SK-N-SH (cell line): ENCODE measurements around the gene SH2D3A. TPM values are rescaled to one million over a fixed set of nuclear protein-coding genes. Genes with fewer than 3 reads are reported as not detected.

ENCODE experiments used
- CTCF ChIA-PET: fragments of 300-600, 350-600 bp; formaldehyde crosslinking; extraction: SDS; loops from one replicate; lab custom pipeline; 2021; lab: Yijun Ruan, JAX
- POLR2A ChIA-PET: fragments of 350-600 bp; sonication (Branson Sonifier 250); formaldehyde crosslinking; extraction: SDS; loops from one replicate; lab custom pipeline; 2020; ENCODE audit warnings: antibody characterized with exemption, inconsistent platforms; lab: Yijun Ruan, JAX
- DNase-seq: peaks from one replicate; pipeline ENCODE4 v3.0.0; 2012
- H2AFZ ChIP-seq: fragments of 200-600 bp; sonication (generic); 2 replicates; pipeline ENCODE4 v1.8.1; 2016; ENCODE audit warnings: antibody characterized with exemption, mild to moderate bottlenecking, low read depth
- H3F3A ChIP-seq: fragments of 200-600 bp; sonication (generic); replicated peaks from 2 replicates; pipeline ENCODE3; 2016; ENCODE audit warnings: antibody characterized with exemption, mild to moderate bottlenecking; ENCODE audit not compliant: insufficient read depth
- H3K27ac ChIP-seq, 2 experiments: fragments of 200-500 bp in 1 of 2; fragments of 200-600 bp in 1 of 2; sonication (Bioruptor generic) in 1 of 2; sonication (generic), shearing (Covaris generic) in 1 of 2; 2 replicates each; pipeline versions ENCODE4 v1.5.1 to v1.6.1; 2014 to 2016; ENCODE audit warnings: low read depth in 2 of 2, inconsistent platforms in 1 of 2, low read length in 1 of 2, mild to moderate bottlenecking in 1 of 2, mixed read lengths in 1 of 2
- H3K27me3 ChIP-seq: fragments of 200-600 bp; sonication (generic), shearing (Covaris generic); 2 replicates; pipeline ENCODE4 v1.6.1; 2016; ENCODE audit warnings: mixed run types; ENCODE audit not compliant: insufficient read depth
- H3K36me3 ChIP-seq, 2 experiments: fragments of 200-500 bp in 1 of 2; fragments of 200-600 bp in 1 of 2; sonication (Bioruptor generic) in 1 of 2; sonication (generic) in 1 of 2; replicated peaks in 1 of 2; 2 replicates each; pipeline versions ENCODE3 to v1.5.1; 2014 to 2016; ENCODE audit warnings: low read length in 1 of 2, mild to moderate bottlenecking in 1 of 2; ENCODE audit not compliant: insufficient read depth in 2 of 2, control insufficient read depth in 1 of 2
- H3K4me1 ChIP-seq, 2 experiments: fragments of 200-500 bp in 1 of 2; fragments of 200-600 bp in 1 of 2; sonication (Bioruptor generic) in 1 of 2; sonication (generic), shearing (Covaris generic) in 1 of 2; 2 replicates each; pipeline versions ENCODE4 v1.5.1 to v1.6.1; 2014 to 2016; ENCODE audit warnings: low read depth in 1 of 2, low read length in 1 of 2, mixed run types in 1 of 2; ENCODE audit not compliant: insufficient read depth in 2 of 2, control insufficient read depth in 1 of 2
- H3K4me2 ChIP-seq: fragments of 200-600 bp; sonication (generic), shearing (Covaris generic); 2 replicates; pipeline ENCODE4 v1.6.1; 2017; ENCODE audit warnings: mixed run types
- H3K4me3 ChIP-seq, 2 experiments: fragments of 200-500 bp in 1 of 2; fragments of 200-600 bp in 1 of 2; sonication (Bioruptor generic) in 1 of 2; sonication (generic), shearing (Covaris generic) in 1 of 2; 2 replicates each; pipeline versions ENCODE4 v1.5.1 to v1.8.1; 2014 to 2016; ENCODE audit warnings: low read depth in 2 of 2, inconsistent platforms in 1 of 2, low read length in 1 of 2, mild to moderate bottlenecking in 1 of 2, mixed read lengths in 1 of 2, moderate library complexity in 1 of 2
- H3K79me2 ChIP-seq: fragments of 200-600 bp; sonication (generic); 2 replicates; pipeline ENCODE4 v1.8.1; 2017; ENCODE audit warnings: mild to moderate bottlenecking; ENCODE audit not compliant: insufficient read depth
- H3K9ac ChIP-seq: fragments of 200-600 bp; sonication (generic); 2 replicates; pipeline ENCODE4 v1.6.1; 2017; ENCODE audit warnings: mixed run types
- H3K9me2 ChIP-seq: fragments of 200-600 bp; sonication (generic); 2 replicates; pipeline ENCODE4 v1.6.1; 2017; ENCODE audit warnings: mixed run types
- H3K9me3 ChIP-seq: fragments of 200-600 bp; sonication (generic); 2 replicates; pipeline ENCODE4 v1.6.1; 2017; ENCODE audit warnings: mixed run types, mild to moderate bottlenecking, moderate library complexity
- H4K20me1 ChIP-seq: fragments of 200-600 bp; sonication (generic); 2 replicates; pipeline ENCODE4 v1.6.1; 2017; ENCODE audit warnings: mild to moderate bottlenecking, mixed run types; ENCODE audit not compliant: insufficient read depth
- CHD2 ChIP-seq: fragments of 150-350 bp; IDR thresholded peaks from 2 replicates; pipeline ENCODE4 v1.6.1; 2018; ENCODE audit warnings: low read length; ENCODE audit not compliant: partially characterized antibody
- EZH2phosphoT487 ChIP-seq: fragments of 200-600 bp; sonication (generic); IDR thresholded peaks from 2 replicates; pipeline ENCODE4 v1.6.1; 2017; ENCODE audit warnings: low read depth, mixed run types, mild to moderate bottlenecking, antibody characterized with exemption, moderate library complexity, borderline replicate concordance
- GATA2 ChIP-seq: sonication (generic); formaldehyde crosslinking; IDR thresholded peaks from 2 replicates; pipeline ENCODE4 v1.5.0; 2020; ENCODE audit warnings: mild to moderate bottlenecking, missing genetic modification reagents
- JUND ChIP-seq: IDR thresholded peaks from 2 replicates; pipeline ENCODE4 v1.4.0; 2012
- MEF2A ChIP-seq: IDR thresholded peaks from 2 replicates; pipeline ENCODE4 v1.4.0; 2012; ENCODE audit warnings: low read depth, borderline replicate concordance
- NFIC ChIP-seq: IDR thresholded peaks from 2 replicates; pipeline ENCODE4 v1.4.0; 2012; ENCODE audit warnings: borderline replicate concordance
- POLR2AphosphoS5 ChIP-seq: IDR thresholded peaks from 2 replicates; pipeline ENCODE4 v1.6.1; 2012; ENCODE audit warnings: low read depth, low read length
- RFX5 ChIP-seq: IDR thresholded peaks from 2 replicates; pipeline ENCODE4 v1.6.1; 2012; ENCODE audit warnings: mild to moderate bottlenecking, improper control_type of control experiment, low read length
- SMC3 ChIP-seq: IDR thresholded peaks from 2 replicates; pipeline ENCODE4 v1.6.1; 2012; ENCODE audit warnings: low read depth, low read length, improper control_type of control experiment
- TAF1 ChIP-seq: IDR thresholded peaks from 2 replicates; pipeline ENCODE4 v1.6.1; 2012; ENCODE audit warnings: low read depth, mild to moderate bottlenecking, low read length, moderate library complexity, borderline replicate concordance
- TCF12 ChIP-seq: IDR thresholded peaks from 2 replicates; pipeline ENCODE4 v1.4.0; 2012
- WGBS: methylation state at CpG from one replicate; pipeline ENCODE4 v1.1.6; 2017; ENCODE audit warnings: low lambda C conversion rate; 5-methylcytosine and 5-hydroxymethylcytosine counted together
- polyA plus RNA-seq, 3 experiments: library from polyadenylated mRNA; depleted of rRNA; stranded (reverse); fragments of >200 nt; gene quantifications; 2 replicates each; pipeline ENCODE4 v1.2.3, GENCODE V29; 2012
- TF ChIP-seq, protein P1 (sequence below): IDR thresholded peaks from 2 replicates; pipeline ENCODE4 v1.4.0; 2012; ENCODE audit warnings: low read depth, borderline replicate concordance
- TF ChIP-seq, protein P2 (sequence below): IDR thresholded peaks from 2 replicates; pipeline ENCODE4 v1.6.1; 2012; ENCODE audit warnings: mild to moderate bottlenecking, low read depth, low read length, moderate library complexity
- TF ChIP-seq, protein P3 (sequence below): IDR thresholded peaks from 2 replicates; pipeline ENCODE4; 2012
- TF ChIP-seq, protein P4 (sequence below): fragments of 150-350 bp; IDR thresholded peaks from 2 replicates; pipeline ENCODE4 v1.6.1; 2017; ENCODE audit warnings: antibody characterized with exemption, low read length, low read depth, borderline replicate concordance

The SH2D3A gene
- polyA plus RNA-seq, 1 of the 3 experiments (the other 2 are of a cell fraction): 0.35 TPM

DNA sequence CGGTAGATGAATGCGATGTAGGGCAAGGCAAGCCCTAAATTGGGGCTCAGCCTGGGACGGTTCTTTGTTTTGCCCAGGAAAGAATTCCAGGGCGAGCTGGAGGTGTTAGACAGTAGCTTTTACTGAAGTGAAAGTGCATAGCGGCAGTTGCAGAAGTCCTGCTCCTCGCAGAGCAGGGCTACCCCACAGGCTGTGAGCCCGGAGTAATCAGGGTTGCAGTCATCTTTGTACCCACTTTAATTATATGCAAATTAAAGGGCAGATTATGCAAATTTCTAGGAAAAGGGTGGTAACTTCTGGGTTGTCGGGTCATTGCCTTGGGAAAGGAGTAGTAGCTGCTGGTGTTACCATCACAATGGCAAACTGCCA, 35.8 kb upstream of the SH2D3A start:
- no peaks in the 10 kb centered on the region for H3K9me3 ChIP-seq
- 40% methylated on average over 8 of the region's 8 CpGs for WGBS
- H3F3A ChIP-seq: no peaks in the 10 kb centered on the region
- no peak overlapping the region for H2AFZ ChIP-seq
- peaks cover 0 to 2% of the 10 kb centered on the region in 2 experiments; a peak in 1 of 4 replicates for H3K4me1 ChIP-seq
- ChIA-PET POLR2A (no interaction called here), CTCF (interaction anchor here (0.6 kb wide), 1 partner anchor 159 kb away, joined by 4 read pairs; no protein-coding TSS in a partner anchor)
- no peak overlapping the region for H3K9ac ChIP-seq
- H3K79me2 ChIP-seq: no peaks in the 10 kb centered on the region
- H3K36me3 ChIP-seq: no peaks in the 10 kb centered on the region
- peaks cover 37% of the 10 kb centered on the region; the same call in 1 of the 2 replicates for H3K27me3 ChIP-seq
- H3K4me2 ChIP-seq: no peak overlapping the region
- DNase-seq: no peak
- TF ChIP-seq, protein P1, sequence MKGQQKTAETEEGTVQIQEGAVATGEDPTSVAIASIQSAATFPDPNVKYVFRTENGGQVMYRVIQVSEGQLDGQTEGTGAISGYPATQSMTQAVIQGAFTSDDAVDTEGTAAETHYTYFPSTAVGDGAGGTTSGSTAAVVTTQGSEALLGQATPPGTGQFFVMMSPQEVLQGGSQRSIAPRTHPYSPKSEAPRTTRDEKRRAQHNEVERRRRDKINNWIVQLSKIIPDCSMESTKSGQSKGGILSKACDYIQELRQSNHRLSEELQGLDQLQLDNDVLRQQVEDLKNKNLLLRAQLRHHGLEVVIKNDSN: no peak
- TF ChIP-seq RFX5 (no peak), POLR2AphosphoS5 (no peak), EZH2phosphoT487 (no peak), CHD2 (no peak), TAF1 (no peak), GATA2 (CRISPR knock-in tag) (no peak), SMC3 (no peak), NFIC (no peak), TCF12 (no peak), JUND (no peak), MEF2A (no peak)
- TF ChIP-seq, protein P2, sequence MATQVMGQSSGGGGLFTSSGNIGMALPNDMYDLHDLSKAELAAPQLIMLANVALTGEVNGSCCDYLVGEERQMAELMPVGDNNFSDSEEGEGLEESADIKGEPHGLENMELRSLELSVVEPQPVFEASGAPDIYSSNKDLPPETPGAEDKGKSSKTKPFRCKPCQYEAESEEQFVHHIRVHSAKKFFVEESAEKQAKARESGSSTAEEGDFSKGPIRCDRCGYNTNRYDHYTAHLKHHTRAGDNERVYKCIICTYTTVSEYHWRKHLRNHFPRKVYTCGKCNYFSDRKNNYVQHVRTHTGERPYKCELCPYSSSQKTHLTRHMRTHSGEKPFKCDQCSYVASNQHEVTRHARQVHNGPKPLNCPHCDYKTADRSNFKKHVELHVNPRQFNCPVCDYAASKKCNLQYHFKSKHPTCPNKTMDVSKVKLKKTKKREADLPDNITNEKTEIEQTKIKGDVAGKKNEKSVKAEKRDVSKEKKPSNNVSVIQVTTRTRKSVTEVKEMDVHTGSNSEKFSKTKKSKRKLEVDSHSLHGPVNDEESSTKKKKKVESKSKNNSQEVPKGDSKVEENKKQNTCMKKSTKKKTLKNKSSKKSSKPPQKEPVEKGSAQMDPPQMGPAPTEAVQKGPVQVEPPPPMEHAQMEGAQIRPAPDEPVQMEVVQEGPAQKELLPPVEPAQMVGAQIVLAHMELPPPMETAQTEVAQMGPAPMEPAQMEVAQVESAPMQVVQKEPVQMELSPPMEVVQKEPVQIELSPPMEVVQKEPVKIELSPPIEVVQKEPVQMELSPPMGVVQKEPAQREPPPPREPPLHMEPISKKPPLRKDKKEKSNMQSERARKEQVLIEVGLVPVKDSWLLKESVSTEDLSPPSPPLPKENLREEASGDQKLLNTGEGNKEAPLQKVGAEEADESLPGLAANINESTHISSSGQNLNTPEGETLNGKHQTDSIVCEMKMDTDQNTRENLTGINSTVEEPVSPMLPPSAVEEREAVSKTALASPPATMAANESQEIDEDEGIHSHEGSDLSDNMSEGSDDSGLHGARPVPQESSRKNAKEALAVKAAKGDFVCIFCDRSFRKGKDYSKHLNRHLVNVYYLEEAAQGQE: no peak
- TF ChIP-seq, protein P3, sequence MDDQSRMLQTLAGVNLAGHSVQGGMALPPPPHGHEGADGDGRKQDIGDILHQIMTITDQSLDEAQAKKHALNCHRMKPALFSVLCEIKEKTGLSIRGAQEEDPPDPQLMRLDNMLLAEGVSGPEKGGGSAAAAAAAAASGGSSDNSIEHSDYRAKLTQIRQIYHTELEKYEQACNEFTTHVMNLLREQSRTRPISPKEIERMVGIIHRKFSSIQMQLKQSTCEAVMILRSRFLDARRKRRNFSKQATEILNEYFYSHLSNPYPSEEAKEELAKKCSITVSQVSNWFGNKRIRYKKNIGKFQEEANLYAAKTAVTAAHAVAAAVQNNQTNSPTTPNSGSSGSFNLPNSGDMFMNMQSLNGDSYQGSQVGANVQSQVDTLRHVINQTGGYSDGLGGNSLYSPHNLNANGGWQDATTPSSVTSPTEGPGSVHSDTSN: no peak
- TF ChIP-seq, protein P4, sequence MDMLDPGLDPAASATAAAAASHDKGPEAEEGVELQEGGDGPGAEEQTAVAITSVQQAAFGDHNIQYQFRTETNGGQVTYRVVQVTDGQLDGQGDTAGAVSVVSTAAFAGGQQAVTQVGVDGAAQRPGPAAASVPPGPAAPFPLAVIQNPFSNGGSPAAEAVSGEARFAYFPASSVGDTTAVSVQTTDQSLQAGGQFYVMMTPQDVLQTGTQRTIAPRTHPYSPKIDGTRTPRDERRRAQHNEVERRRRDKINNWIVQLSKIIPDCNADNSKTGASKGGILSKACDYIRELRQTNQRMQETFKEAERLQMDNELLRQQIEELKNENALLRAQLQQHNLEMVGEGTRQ: no peak
- H3K4me3 ChIP-seq: no peak overlapping the region
- H3K27ac ChIP-seq: no peak overlapping the region
- H3K9me2 ChIP-seq: no peaks in the 10 kb centered on the region
- no peaks in the 10 kb centered on the region for H4K20me1 ChIP-seq
